Heart right ventricle (tissue), 16 donors: ENCODE results near the gene ANKRD62. TPM values are rescaled to one million over a fixed set of nuclear protein-coding genes. Genes with fewer than 3 reads are reported as not detected.

Experiments
- ATAC-seq, 8 donors: fragments of 200-7000 bp; cut with Tn5 transposase; one replicate each; pipeline ENCODE4 v1.9.1; 2020; ENCODE audit warnings: mild to moderate bottlenecking in 8 of 8, moderate library complexity in 8 of 8, moderate number of reproducible peaks in 1 of 8
- DNase-seq, 2 donors: peaks; one replicate each; pipeline ENCODE4 v3.0.0-alpha.2; 2020
- H3K27ac ChIP-seq, 10 donors: fragments of 200-600 bp; sonication (generic) in 2 of 10; one replicate each; pipeline versions ENCODE4 v1.5.0 to v1.8.0; 2020 to 2022; ENCODE audit warnings: mild to moderate bottlenecking in 3 of 10
- H3K27me3 ChIP-seq, 7 donors: fragments of 200-600 bp; one replicate each; pipeline ENCODE4 v1.8.0; 2021 to 2022; ENCODE audit warnings: mild to moderate bottlenecking in 2 of 7
- H3K36me3 ChIP-seq, 9 donors: fragments of 200-600 bp; sonication (generic) in 1 of 9; one replicate each; pipeline versions ENCODE4 v1.5.0 to v1.8.0; 2020 to 2022; ENCODE audit warnings: mild to moderate bottlenecking in 2 of 9
- H3K4me1 ChIP-seq, 9 donors: fragments of 200-600 bp; sonication (generic) in 1 of 9; one replicate each; pipeline versions ENCODE4 v1.5.0 to v1.8.0; 2020 to 2022; ENCODE audit warnings: mild to moderate bottlenecking in 4 of 9
- H3K4me3 ChIP-seq, 10 donors: fragments of 200-600 bp; sonication (generic) in 2 of 10; one replicate each; pipeline versions ENCODE4 v1.5.0 to v1.8.0; 2020 to 2022; ENCODE audit warnings: mild to moderate bottlenecking in 7 of 10, moderate library complexity in 2 of 10
- H3K9me3 ChIP-seq, 11 donors: fragments of 200-600 bp in 10 of 11; sonication (generic) in 2 of 11; one replicate each; pipeline versions ENCODE4 v1.5.0 to v1.8.0; 2013 to 2022; ENCODE audit warnings: mild to moderate bottlenecking in 2 of 11, control low read depth in 1 of 11, moderate library complexity in 1 of 11
- WGBS, 2 donors: extraction: QIAGEN DNeasy Blood & Tissue Kit; methylation state at CpG; one replicate each; pipeline ENCODE4 v1.1.7; 2013; ENCODE audit warnings: inconsistent platforms in 1 of 2; 5-methylcytosine and 5-hydroxymethylcytosine counted together
- intact Hi-C, 10 donors: fragments of 100-400 bp; cut with DNase I; formaldehyde crosslinking; loops; one replicate each; pipeline versions ENCODE4 v1.11.1 to v1.14.2; 2022
- long read RNA-seq, 3 donors: library from polyadenylated mRNA; unstranded; transcript quantifications; one replicate each; pipeline ENCODE4 v2.0.0, GENCODE V29; 2020 to 2021
- polyA plus RNA-seq, 2 donors: library from polyadenylated mRNA; stranded (reverse); fragments of 200-250 nt; gene quantifications; one replicate each; pipeline ENCODE4 v1.2.3, GENCODE V29; 2013
- total RNA-seq, 10 donors: library from RNA; stranded (reverse); fragmentation: NEBNext Ultra II Directional in 3 of 10; extraction: Animal tissue kit (Norgen Biotek cat#: 25700) in 3 of 10; gene quantifications; one replicate each; pipeline versions ENCODE4 v1.2.1 to v1.2.4, GENCODE V29; 2021 to 2023
- TF ChIP-seq, protein P1 (sequence below), 9 donors: fragments of 200-600 bp; sonication (generic) in 2 of 9; IDR thresholded peaks; one replicate each; pipeline versions ENCODE4 v1.5.0 to v1.8.0; 2021 to 2022; ENCODE audit warnings: antibody characterized with exemption in 9 of 9, mild to moderate bottlenecking in 5 of 9, moderate library complexity in 1 of 9
- donor health status: Arrhythmogenic right ventricular cardiomyopathy.
- donor health status: ischemic (EF 13 %, LVEDD 7.1; RV severe dilation, severe dysfunction).
- donor health status: healthy with polysubstance abuse.
- donor health status: DM: no; HTN: yes; CAD: no.
- donor health status: DM: no; HTN: no; CAD: no.
- donor health status: ischemic (EF 25% LVEDD 6.9; RV normal size, moderate dysfunction).
- donor health status: ischemic (EF 25% LVEDD 5.7; RV mildly dilated, moderate dysfunction).
- donor health status: healthy.
- donor health status: DM: yes; HTN: yes; CAD: no.
- donor health status: Ischemic cardiomyopathy.
- donor health status: ischemic (EF 35%, LVEDD 5.7; RV mildly dilated, moderate dysfunction).
- donor health status: nonischemic (EF 11% LVEDD 7.7; RV severe dilation, severe dysfunction).
- donor health status: DM: yes; HTN: yes; CAD: no.
- donor health status: PGD.
- donor health status: ischemic (EF 29% LVEDD 5.4; RV normal size, mild dysfunction).
- donor health status: nonischemic (EF 23%, LVEDD 6.1; RV moderate dilation, normal function).

Gene ANKRD62
- not detected for total RNA-seq
- not detected for polyA plus RNA-seq
- long read RNA-seq, donor 1, result 0 reads
- long read RNA-seq, donor 2, result 0 reads
- long read RNA-seq, donor 3, result 0 reads

GRCh38 chr18:12093520-12094257 is at the start of gene ANKRD62:
Gene ANKRD62, plus strand, starts transcription at chr18:12093843. Its CDS starts 175 bp downstream, at chr18:12094018.
- ATAC-seq (no peak), DNase-seq (no peak)
- Histone ChIP-seq H3K36me3 (no peaks in the 10 kb centered on the region), H3K9me3 (no peaks in the 10 kb centered on the region), H3K4me1 (no peaks in the 10 kb centered on the region), H3K27ac (no peak within 1 kb of the TSS), H3K27me3 (peaks cover 0 to 4% (median 0%) of the 10 kb centered on the region in 7 donors), H3K4me3 (no peak within 1 kb of the TSS)
- WGBS, 2 donors, result 86 to 93% methylated on average over 50 of the region's 50 CpGs
- TF ChIP-seq, protein P1, sequence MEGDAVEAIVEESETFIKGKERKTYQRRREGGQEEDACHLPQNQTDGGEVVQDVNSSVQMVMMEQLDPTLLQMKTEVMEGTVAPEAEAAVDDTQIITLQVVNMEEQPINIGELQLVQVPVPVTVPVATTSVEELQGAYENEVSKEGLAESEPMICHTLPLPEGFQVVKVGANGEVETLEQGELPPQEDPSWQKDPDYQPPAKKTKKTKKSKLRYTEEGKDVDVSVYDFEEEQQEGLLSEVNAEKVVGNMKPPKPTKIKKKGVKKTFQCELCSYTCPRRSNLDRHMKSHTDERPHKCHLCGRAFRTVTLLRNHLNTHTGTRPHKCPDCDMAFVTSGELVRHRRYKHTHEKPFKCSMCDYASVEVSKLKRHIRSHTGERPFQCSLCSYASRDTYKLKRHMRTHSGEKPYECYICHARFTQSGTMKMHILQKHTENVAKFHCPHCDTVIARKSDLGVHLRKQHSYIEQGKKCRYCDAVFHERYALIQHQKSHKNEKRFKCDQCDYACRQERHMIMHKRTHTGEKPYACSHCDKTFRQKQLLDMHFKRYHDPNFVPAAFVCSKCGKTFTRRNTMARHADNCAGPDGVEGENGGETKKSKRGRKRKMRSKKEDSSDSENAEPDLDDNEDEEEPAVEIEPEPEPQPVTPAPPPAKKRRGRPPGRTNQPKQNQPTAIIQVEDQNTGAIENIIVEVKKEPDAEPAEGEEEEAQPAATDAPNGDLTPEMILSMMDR (IDR thresholded peaks at IDR 0.05), result no peak
- intact Hi-C loops, result loop anchor here in 8 of 10 donors (5.0 to 10.0 kb wide), 2 partner anchors 141 to 144 kb away; no protein-coding TSS in a partner anchor

GRCh38 chr18:12044591-12044990 is 49.1 kb upstream of the ANKRD62 start:
- TF ChIP-seq, protein P1 (IDR thresholded peaks at IDR 0.05), result no peak
- no peak for DNase-seq
- no peak for ATAC-seq
- Histone ChIP-seq H3K36me3 (no peaks in the 10 kb centered on the region), H3K27ac (no peak overlapping the region), H3K4me1 (peaks cover 0 to 12% (median 0%) of the 10 kb centered on the region in 9 donors), H3K9me3 (no peaks in the 10 kb centered on the region), H3K27me3 (peaks cover 0 to 11% (median 0%) of the 10 kb centered on the region in 7 donors), H3K4me3 (no peak overlapping the region)
- 71 to 90% methylated on average over 5 of the region's 5 CpGs for WGBS, 2 donors
- intact Hi-C loops, result loop anchor here in 1 of 10 donors (5.0 kb wide), 1 partner anchor 307 kb away; no protein-coding TSS in a partner anchor

GRCh38 chr18:12046046-12046750 is 47.4 kb upstream of the ANKRD62 start:
- TF ChIP-seq, protein P1 (IDR thresholded peaks at IDR 0.05), result no peak
- H3K27me3 ChIP-seq, result peaks cover 0 to 11% (median 0%) of the 10 kb centered on the region in 7 donors
- intact Hi-C loops, result no loop called here
- H3K4me1 ChIP-seq, result peaks cover 0 to 24% (median 0%) of the 10 kb centered on the region in 9 donors
- H3K36me3 ChIP-seq, result no peaks in the 10 kb centered on the region
- no peak overlapping the region for H3K27ac ChIP-seq
- H3K9me3 ChIP-seq, result no peaks in the 10 kb centered on the region
- 84 to 92% methylated on average over 15 of the region's 15 CpGs for WGBS, 2 donors
- H3K4me3 ChIP-seq, result no peak overlapping the region
- DNase-seq (no peak), ATAC-seq (peak in 1 of 8 donors; percentile 16)

GRCh38 chr18:12046751-12047335 is 46.8 kb upstream of the ANKRD62 start:
- no peak overlapping the region for H3K4me3 ChIP-seq
- H3K4me1 ChIP-seq, result peaks cover 0 to 24% (median 0%) of the 10 kb centered on the region in 9 donors
- no peak overlapping the region for H3K27ac ChIP-seq
- no peaks in the 10 kb centered on the region for H3K9me3 ChIP-seq
- H3K27me3 ChIP-seq, result peaks cover 0 to 11% (median 0%) of the 10 kb centered on the region in 7 donors
- DNase-seq, result no peak
- H3K36me3 ChIP-seq, result no peaks in the 10 kb centered on the region
- intact Hi-C loops, result no loop called here
- ATAC-seq, result peak in 1 of 8 donors; percentile 24
- WGBS, 2 donors, result 86% methylated on average over 12 of the region's 12 CpGs
- TF ChIP-seq, protein P1 (IDR thresholded peaks at IDR 0.05), result no peak
